ENCODE data around the gene FAM219B.

The FAM219B gene

GRCh38 chr15:74857671-74858368 is 48.8 kb downstream of the FAM219B start:
- Histone ChIP-seq H2AK5ac (ENCODE audit: low read length) (no peak overlapping the region), H3K4me1 (ENCODE audit: control insufficient read depth, low read depth, low read length) (no peaks in the 10 kb centered on the region), H2BK5ac (ENCODE audit: low read length) (no peak overlapping the region), H3K4me2 (ENCODE audit: low read length) (no peak overlapping the region), H3K4ac (ENCODE audit: low read depth, low read length) (no peak overlapping the region), H3K4me3 (ENCODE audit: low read length) (no peak overlapping the region), H3K36me3 (ENCODE audit: control insufficient read depth, insufficient read depth, low read length) (no peaks in the 10 kb centered on the region), H3K27ac (ENCODE audit: low read depth, low read length) (no peak overlapping the region), H4K5ac (ENCODE audit: low read length) (no peak overlapping the region), H3K9ac (ENCODE audit: low read length) (no peak overlapping the region), H3K79me1 (ENCODE audit: low read length) (peaks cover 2% of the 10 kb centered on the region), H3K27me3 (ENCODE audit: insufficient read depth, low read length, poor library complexity) (no peaks in the 10 kb centered on the region), H3K23ac (ENCODE audit: low read length) (no peak overlapping the region), H2BK120ac (ENCODE audit: low read depth, low read length) (no peak overlapping the region), H3K18ac (ENCODE audit: low read length) (no peak overlapping the region), H3K79me2 (ENCODE audit: control insufficient read depth, insufficient read depth, low read length) (no peaks in the 10 kb centered on the region), H4K8ac (ENCODE audit: low read depth, low read length) (no peak overlapping the region), H3K56ac (ENCODE audit: low read length) (no peak overlapping the region), H2BK15ac (replicated peaks; ENCODE audit: low read depth) (no peak overlapping the region)
- DNase-seq: no peak
- no CpG with 5 or more reads among the region's 9 CpGs for WGBS (ENCODE audit: extremely low coverage, insufficient coverage, low lambda C conversion rate)

- Histone ChIP-seq H3K27ac (ENCODE audit: low read depth, low read length) (no peak overlapping the region), H3K79me1 (ENCODE audit: low read length) (peaks cover 2% of the 10 kb centered on the region), H3K4ac (ENCODE audit: low read depth, low read length) (no peak overlapping the region), H3K4me1 (ENCODE audit: control insufficient read depth, low read depth, low read length) (no peaks in the 10 kb centered on the region), H3K4me3 (ENCODE audit: low read length) (no peak overlapping the region), H3K27me3 (ENCODE audit: insufficient read depth, low read length, poor library complexity) (no peaks in the 10 kb centered on the region), H3K23ac (ENCODE audit: low read length) (no peak overlapping the region), H3K56ac (ENCODE audit: low read length) (no peak overlapping the region), H2BK5ac (ENCODE audit: low read length) (no peak overlapping the region), H4K5ac (ENCODE audit: low read length) (no peak overlapping the region), H3K18ac (ENCODE audit: low read length) (no peak overlapping the region), H3K79me2 (ENCODE audit: control insufficient read depth, insufficient read depth, low read length) (no peaks in the 10 kb centered on the region), H2BK15ac (replicated peaks; ENCODE audit: low read depth) (no peak overlapping the region), H4K8ac (ENCODE audit: low read depth, low read length) (no peak overlapping the region), H2BK120ac (ENCODE audit: low read depth, low read length) (no peak overlapping the region), H3K4me2 (ENCODE audit: low read length) (no peak overlapping the region), H2AK5ac (ENCODE audit: low read length) (no peak overlapping the region), H3K36me3 (ENCODE audit: control insufficient read depth, insufficient read depth, low read length) (no peaks in the 10 kb centered on the region), H3K9ac (ENCODE audit: low read length) (no peak overlapping the region)
- DNase-seq: no peak
- no CpG with 5 or more reads among the region's 5 CpGs for WGBS (ENCODE audit: extremely low coverage, insufficient coverage, low lambda C conversion rate)
These were observed 49.5 kb downstream of the FAM219B start for GRCh38 chr15:74857082-74857655.

GRCh38 chr15:74856537-74856936 is 50.1 kb downstream of the FAM219B start:
- Histone ChIP-seq H2AK5ac (ENCODE audit: low read length) (no peak overlapping the region), H2BK5ac (ENCODE audit: low read length) (no peak overlapping the region), H3K9ac (ENCODE audit: low read length) (no peak overlapping the region), H2BK15ac (replicated peaks; ENCODE audit: low read depth) (no peak overlapping the region), H3K27me3 (ENCODE audit: insufficient read depth, low read length, poor library complexity) (no peaks in the 10 kb centered on the region), H3K23ac (ENCODE audit: low read length) (no peak overlapping the region), H4K8ac (ENCODE audit: low read depth, low read length) (no peak overlapping the region), H3K4me1 (ENCODE audit: control insufficient read depth, low read depth, low read length) (no peaks in the 10 kb centered on the region), H4K5ac (ENCODE audit: low read length) (no peak overlapping the region), H3K4ac (ENCODE audit: low read depth, low read length) (no peak overlapping the region), H3K79me2 (ENCODE audit: control insufficient read depth, insufficient read depth, low read length) (no peaks in the 10 kb centered on the region), H3K79me1 (ENCODE audit: low read length) (peaks cover 2% of the 10 kb centered on the region), H3K36me3 (ENCODE audit: control insufficient read depth, insufficient read depth, low read length) (no peaks in the 10 kb centered on the region), H3K4me2 (ENCODE audit: low read length) (no peak overlapping the region), H3K27ac (ENCODE audit: low read depth, low read length) (no peak overlapping the region), H3K4me3 (ENCODE audit: low read length) (no peak overlapping the region), H3K18ac (ENCODE audit: low read length) (no peak overlapping the region), H3K56ac (ENCODE audit: low read length) (no peak overlapping the region), H2BK120ac (ENCODE audit: low read depth, low read length) (no peak overlapping the region)
- no CpG with 5 or more reads among the region's 1 CpG for WGBS (ENCODE audit: extremely low coverage, insufficient coverage, low lambda C conversion rate)
- no peak for DNase-seq

GRCh38 chr15:74855857-74856256 is 50.8 kb downstream of the FAM219B start:
- H3K36me3 ChIP-seq (ENCODE audit: control insufficient read depth, insufficient read depth, low read length): peaks cover 1% of the 10 kb centered on the region
- H3K79me1 ChIP-seq (ENCODE audit: low read length): no peaks in the 10 kb centered on the region
- H3K9ac ChIP-seq (ENCODE audit: low read length): no peak overlapping the region
- H3K4ac ChIP-seq (ENCODE audit: low read depth, low read length): no peak overlapping the region
- H2BK120ac ChIP-seq (ENCODE audit: low read depth, low read length): no peak overlapping the region
- H2AK5ac ChIP-seq (ENCODE audit: low read length): no peak overlapping the region
- no peak overlapping the region for H3K18ac ChIP-seq (ENCODE audit: low read length)
- no peaks in the 10 kb centered on the region for H3K79me2 ChIP-seq (ENCODE audit: control insufficient read depth, insufficient read depth, low read length)
- no peak overlapping the region for H3K4me3 ChIP-seq (ENCODE audit: low read length)
- H4K5ac ChIP-seq (ENCODE audit: low read length): no peak overlapping the region
- no peak overlapping the region for H3K56ac ChIP-seq (ENCODE audit: low read length)
- no peak overlapping the region for H3K27ac ChIP-seq (ENCODE audit: low read depth, low read length)
- DNase-seq: no peak
- WGBS (ENCODE audit: extremely low coverage, insufficient coverage, low lambda C conversion rate): no CpG with 5 or more reads among the region's 2 CpGs
- H2BK5ac ChIP-seq (ENCODE audit: low read length): no peak overlapping the region
- no peak overlapping the region for H3K4me2 ChIP-seq (ENCODE audit: low read length)
- no peak overlapping the region for H2BK15ac ChIP-seq (replicated peaks; ENCODE audit: low read depth)
- no peak overlapping the region for H3K23ac ChIP-seq (ENCODE audit: low read length)
- H4K8ac ChIP-seq (ENCODE audit: low read depth, low read length): no peak overlapping the region
- H3K4me1 ChIP-seq (ENCODE audit: control insufficient read depth, low read depth, low read length): no peaks in the 10 kb centered on the region
- H3K27me3 ChIP-seq (ENCODE audit: insufficient read depth, low read length, poor library complexity): no peaks in the 10 kb centered on the region

GRCh38 chr15:74854453-74855022 is 52.1 kb downstream of the FAM219B start:
- Histone ChIP-seq H3K4me1 (ENCODE audit: control insufficient read depth, low read depth, low read length) (no peaks in the 10 kb centered on the region), H3K36me3 (ENCODE audit: control insufficient read depth, insufficient read depth, low read length) (peaks cover 1% of the 10 kb centered on the region), H3K4me3 (ENCODE audit: low read length) (no peak overlapping the region), H3K27ac (ENCODE audit: low read depth, low read length) (no peak overlapping the region), H3K27me3 (ENCODE audit: insufficient read depth, low read length, poor library complexity) (no peaks in the 10 kb centered on the region), H3K56ac (ENCODE audit: low read length) (no peak overlapping the region), H3K79me1 (ENCODE audit: low read length) (no peaks in the 10 kb centered on the region), H3K18ac (ENCODE audit: low read length) (no peak overlapping the region), H3K4me2 (ENCODE audit: low read length) (no peak overlapping the region), H3K4ac (ENCODE audit: low read depth, low read length) (no peak overlapping the region), H3K23ac (ENCODE audit: low read length) (no peak overlapping the region), H4K8ac (ENCODE audit: low read depth, low read length) (no peak overlapping the region), H4K5ac (ENCODE audit: low read length) (no peak overlapping the region), H2BK5ac (ENCODE audit: low read length) (no peak overlapping the region), H3K9ac (ENCODE audit: low read length) (no peak overlapping the region), H3K79me2 (ENCODE audit: control insufficient read depth, insufficient read depth, low read length) (no peaks in the 10 kb centered on the region), H2BK120ac (ENCODE audit: low read depth, low read length) (no peak overlapping the region), H2AK5ac (ENCODE audit: low read length) (no peak overlapping the region), H2BK15ac (replicated peaks; ENCODE audit: low read depth) (no peak overlapping the region)
- DNase-seq: no peak
- no CpG with 5 or more reads among the region's 13 CpGs for WGBS (ENCODE audit: extremely low coverage, insufficient coverage, low lambda C conversion rate)

All from mesendoderm (in vitro differentiated cells).